Activated naive CD4-positive, alpha-beta T cell treated with anti-CD3 and anti-CD28 coated beads, Interleukin-2, amount 50 U/mL, for 72 hours (primary cell): ENCODE measurements around the gene KRT80. TPM values are rescaled to one million over a fixed set of nuclear protein-coding genes. Genes with fewer than 3 reads are reported as not detected.

ENCODE experiments used
- ATAC-seq, 2 donors: fragments of 150-1000 bp; cut with Tn5 transposase; 2 replicates each; pipeline ENCODE4 v1.10.0; 2021; ENCODE audit warnings: mild to moderate bottlenecking in 2 of 2, moderate library complexity in 2 of 2
- DNase-seq, 2 donors: peaks; one replicate each; pipeline ENCODE4 v3.0.0; 2021 to 2022; ENCODE audit warnings: low spot score in 2 of 2
- H3K27ac Mint-ChIP-seq, 2 donors: one replicate each; pipeline ENCODE4 v1.8.0; 2022; ENCODE audit warnings: mild to moderate bottlenecking in 2 of 2, mixed read lengths in 2 of 2
- H3K36me3 Mint-ChIP-seq, 2 donors: one replicate each; pipeline ENCODE4 v1.8.0; 2022; ENCODE audit warnings: mixed read lengths in 2 of 2
- H3K9me3 Mint-ChIP-seq, 2 donors: one replicate each; pipeline ENCODE4 v1.8.0; 2022; ENCODE audit warnings: mixed read lengths in 2 of 2
- total RNA-seq, 2 donors: library from RNA; stranded (reverse); gene quantifications; one replicate each; pipeline ENCODE4 v1.2.3, GENCODE V29; 2022

KRT80 gene
- total RNA-seq, 2 donors from 2014 or later, result not detected

DNA sequence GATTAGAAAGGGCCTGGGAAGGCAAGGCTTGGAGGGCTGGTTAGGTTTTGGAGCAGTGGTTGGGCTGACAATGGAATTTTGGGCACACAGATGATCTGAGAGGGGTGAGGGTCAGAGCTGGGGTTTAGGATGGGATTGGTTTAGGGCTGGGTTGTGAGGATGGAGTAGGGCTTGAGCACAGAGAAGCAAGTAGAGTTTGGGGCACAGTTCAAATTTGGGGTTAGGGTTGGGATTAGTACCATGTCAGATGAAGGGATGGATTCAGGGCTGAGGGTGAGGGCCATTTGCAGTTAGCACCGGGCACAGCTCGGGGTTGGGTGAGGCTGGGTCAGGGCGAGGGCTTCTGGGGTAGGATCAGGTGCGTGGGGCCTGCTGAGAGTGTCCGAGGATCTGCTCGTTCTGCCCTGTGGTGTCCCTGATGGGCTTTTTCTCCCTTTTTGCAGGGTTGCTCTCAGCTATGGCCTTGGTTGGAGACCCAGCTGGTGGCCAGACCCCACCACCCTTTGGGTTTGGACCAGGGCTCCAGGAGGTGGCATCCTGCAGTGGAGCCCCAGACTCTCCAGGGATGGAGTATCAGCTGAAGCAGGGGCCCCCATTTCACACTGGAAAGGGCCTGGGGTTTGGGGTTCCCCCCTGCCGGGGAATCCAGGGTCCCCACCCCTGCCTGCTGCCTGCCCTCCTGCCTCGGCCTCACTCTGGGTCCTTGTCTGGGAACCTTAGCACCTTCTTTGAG lies 45.6 kb downstream of the KRT80 start:
- peak overlapping the region in 1 of 2 donors; percentile 44 for H3K27ac Mint-ChIP-seq

DNA sequence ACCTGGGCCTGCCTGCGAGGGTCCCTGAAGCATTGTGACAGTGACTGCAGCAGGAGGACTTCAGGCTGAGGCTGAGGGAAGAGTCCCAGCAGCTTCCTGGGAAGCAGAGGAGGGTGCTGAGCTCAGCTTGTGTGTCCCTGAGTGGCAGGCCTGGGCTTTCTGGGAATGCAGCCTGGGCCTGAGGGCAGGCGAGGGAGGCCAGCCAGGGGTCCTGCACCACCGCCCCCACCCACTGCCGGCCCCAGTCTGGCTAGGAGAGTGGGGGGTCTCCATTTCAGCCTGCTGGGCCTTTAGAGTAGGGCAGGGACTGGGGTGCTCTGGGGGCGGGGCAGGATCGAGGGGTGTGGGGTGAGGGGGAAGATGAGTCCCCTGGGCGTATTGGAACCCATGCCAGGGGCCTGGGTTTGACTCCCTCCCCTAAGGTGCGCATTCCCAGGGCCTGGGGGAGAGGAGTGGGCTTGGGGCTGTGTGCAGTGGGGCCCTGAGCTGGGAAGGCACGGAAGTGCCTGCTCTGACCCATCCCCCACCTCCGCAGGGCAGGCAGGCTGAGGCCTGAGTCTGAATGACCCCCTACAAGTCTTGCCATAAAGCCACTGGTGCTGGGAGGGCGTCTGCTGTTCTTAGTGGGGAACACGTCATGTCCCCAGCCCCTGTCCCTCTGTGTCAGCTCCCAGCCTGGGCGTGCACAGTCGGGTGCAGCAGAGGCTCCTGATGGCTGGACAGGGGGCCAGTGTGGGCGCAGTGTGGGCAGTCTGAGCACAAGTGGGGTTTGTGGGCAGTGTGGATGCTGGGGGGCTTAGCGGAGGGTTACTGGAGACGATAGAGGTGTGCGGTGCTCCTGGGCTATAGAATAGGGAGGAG lies 46.4 kb downstream of the KRT80 start:
- H3K9me3 Mint-ChIP-seq, result no peaks in the 10 kb centered on the region
- no peaks in the 10 kb centered on the region for H3K36me3 Mint-ChIP-seq
- H3K27ac Mint-ChIP-seq, result peak overlapping the region in 1 of 2 donors; percentile 44
- ATAC-seq (no peak), DNase-seq (no peak)

More for the DNA sequence above, 45.6 kb downstream of the KRT80 start:
- no peaks in the 10 kb centered on the region for H3K9me3 Mint-ChIP-seq
- H3K36me3 Mint-ChIP-seq, result no peaks in the 10 kb centered on the region
- DNase-seq (no peak), ATAC-seq (no peak)

GRCh38 chr12:52144512-52145227 lies 47.1 kb downstream of the KRT80 start:
- H3K9me3 Mint-ChIP-seq, result no peaks in the 10 kb centered on the region
- H3K36me3 Mint-ChIP-seq, result no peaks in the 10 kb centered on the region
- no peak for ATAC-seq
- DNase-seq, result no peak
- no peak overlapping the region for H3K27ac Mint-ChIP-seq

DNA sequence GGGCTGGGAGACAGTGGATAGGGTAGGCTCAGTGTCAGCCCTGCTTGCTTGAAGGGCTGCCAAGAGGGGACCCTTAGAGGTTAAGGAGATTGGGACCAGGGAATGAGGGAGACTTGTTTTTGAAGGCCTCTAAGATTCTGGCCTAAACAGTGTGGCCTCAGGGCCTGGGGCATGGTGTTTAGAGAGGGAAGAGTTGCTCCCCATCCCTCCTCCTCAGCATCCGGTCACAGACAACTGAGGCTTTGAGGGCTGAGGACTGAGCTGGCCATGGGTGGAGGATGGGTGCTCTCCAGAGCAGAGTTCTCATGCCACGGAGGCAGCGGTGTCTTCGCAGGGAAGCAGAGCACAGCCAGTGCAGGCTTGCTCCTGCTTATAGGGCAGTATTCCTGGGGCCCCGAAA lies 49.4 kb downstream of the KRT80 start:
- Mint-ChIP-seq H3K27ac (no peak overlapping the region), H3K9me3 (no peaks in the 10 kb centered on the region), H3K36me3 (no peaks in the 10 kb centered on the region)
- ATAC-seq (no peak), DNase-seq (no peak)

DNA sequence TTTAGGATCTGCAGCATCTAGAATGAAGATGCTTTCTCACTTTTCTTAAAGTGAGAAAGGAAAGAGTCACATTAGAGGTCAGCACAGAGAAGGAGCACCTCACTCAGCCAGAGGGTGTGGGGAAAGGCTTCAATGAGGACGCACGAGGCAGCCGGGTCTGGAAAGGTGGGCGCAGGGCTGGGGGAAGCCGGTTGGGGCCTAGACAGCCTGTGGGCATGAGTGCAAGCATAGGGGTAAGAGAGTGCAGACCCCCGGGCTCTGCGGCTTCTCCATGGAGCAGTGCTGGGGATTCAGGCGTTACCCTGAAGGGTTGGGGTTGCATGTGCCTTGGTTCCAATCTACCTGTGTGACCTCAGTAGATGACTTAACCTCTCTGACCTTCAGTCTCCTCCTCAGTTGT lies 49.9 kb downstream of the KRT80 start:
- H3K9me3 Mint-ChIP-seq, result no peaks in the 10 kb centered on the region
- DNase-seq, result no peak

DNA sequence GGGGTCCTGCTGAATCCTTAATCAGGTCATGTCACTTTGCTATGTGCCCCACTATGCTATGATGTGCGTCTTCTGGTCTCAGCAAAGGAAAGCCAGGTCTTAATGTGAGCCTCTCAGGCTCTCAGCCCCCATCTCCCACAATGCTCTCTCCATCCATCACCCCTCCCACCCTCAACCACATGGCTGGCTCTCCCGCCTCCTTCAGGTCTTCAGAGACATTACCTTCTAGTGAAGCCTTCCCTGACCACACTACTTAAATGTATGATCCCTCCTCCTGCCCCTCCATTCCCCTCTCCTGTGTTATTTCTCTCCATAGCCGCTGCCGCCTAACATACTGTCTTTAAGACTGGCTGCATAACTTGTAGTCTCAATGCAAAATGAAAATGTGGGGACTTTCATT lies 50.5 kb downstream of the KRT80 start:
- no peak for DNase-seq
- Mint-ChIP-seq H3K27ac (no peak overlapping the region), H3K9me3 (no peaks in the 10 kb centered on the region), H3K36me3 (no peaks in the 10 kb centered on the region)
- no peak for ATAC-seq

More for the DNA sequence above, 49.9 kb downstream of the KRT80 start:
- Mint-ChIP-seq H3K27ac (no peak overlapping the region), H3K36me3 (no peaks in the 10 kb centered on the region)
- ATAC-seq, result no peak

DNA sequence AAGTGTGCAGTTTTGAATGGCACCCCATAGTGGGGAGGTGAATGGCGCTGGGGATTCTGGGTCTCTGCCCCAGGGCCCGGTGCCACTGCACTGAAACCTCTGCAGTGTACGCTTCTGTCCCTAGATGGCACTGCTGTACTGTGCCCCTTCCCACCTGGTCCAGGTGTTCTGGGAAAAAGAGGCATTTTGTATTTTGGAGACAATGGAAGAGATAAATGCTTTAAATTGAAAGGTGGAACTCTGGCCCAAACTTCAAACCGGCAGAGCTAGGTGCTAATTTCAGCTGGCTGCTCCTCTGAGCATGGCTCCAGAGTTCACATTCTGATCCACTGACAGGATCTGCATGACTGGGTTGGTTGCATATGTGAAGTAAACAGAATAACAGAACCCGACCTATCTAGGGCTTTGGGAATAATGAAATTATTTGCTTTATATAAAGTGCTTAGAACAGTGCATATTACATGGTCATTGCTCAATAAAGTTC lies 52.2 kb downstream of the KRT80 start:
- ATAC-seq (peak; percentile 56 to 84), DNase-seq (no peak)
- no peaks in the 10 kb centered on the region for H3K9me3 Mint-ChIP-seq
- H3K27ac Mint-ChIP-seq, result no peak overlapping the region
- no peaks in the 10 kb centered on the region for H3K36me3 Mint-ChIP-seq

GRCh38 chr12:52139147-52139546 lies 52.7 kb downstream of the KRT80 start:
- Mint-ChIP-seq H3K9me3 (no peaks in the 10 kb centered on the region), H3K36me3 (no peaks in the 10 kb centered on the region), H3K27ac (no peak overlapping the region)
- DNase-seq (no peak), ATAC-seq (no peak)

DNA sequence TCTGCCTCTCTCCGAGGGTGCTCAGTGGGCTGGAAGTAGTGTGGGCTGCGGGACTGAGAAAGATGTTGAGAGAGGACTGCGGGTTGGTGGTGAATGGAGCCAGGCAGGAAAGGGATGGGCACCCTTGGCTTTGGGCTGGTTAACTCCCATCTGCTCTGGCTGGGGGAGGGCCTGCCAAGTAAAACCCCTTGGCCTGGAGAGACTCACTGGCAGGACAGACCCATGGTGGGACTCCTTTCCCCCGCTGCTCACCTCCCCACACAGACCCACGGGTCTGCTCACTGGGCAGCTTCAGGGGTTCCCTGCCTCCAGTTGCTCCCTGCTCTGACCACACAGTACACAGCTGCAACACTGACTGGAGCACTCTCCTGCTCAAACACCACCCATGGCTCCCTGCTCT lies 54.1 kb downstream of the KRT80 start:
- Mint-ChIP-seq H3K27ac (no peak overlapping the region), H3K36me3 (no peaks in the 10 kb centered on the region), H3K9me3 (no peaks in the 10 kb centered on the region)
- no peak for ATAC-seq
- no peak for DNase-seq

DNA sequence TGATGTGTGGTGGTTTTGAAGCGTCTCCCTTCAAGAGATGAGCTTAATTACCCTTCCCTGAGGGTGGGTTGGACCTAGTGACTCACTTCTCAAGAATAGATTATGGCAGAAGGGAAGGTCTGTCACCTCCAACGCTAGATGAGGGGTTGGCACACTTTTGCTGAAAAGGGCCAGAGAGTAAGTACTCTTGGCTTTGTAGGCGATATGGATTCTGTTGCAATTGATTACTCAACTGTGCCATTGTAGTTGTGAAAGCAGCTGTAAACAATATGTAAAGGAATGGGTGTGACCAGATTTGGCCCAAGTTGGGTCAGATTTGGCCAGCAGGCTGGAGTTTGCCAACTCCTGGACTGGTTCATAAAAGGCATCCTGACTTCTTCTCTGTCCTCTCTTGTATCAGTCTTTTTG lies 59.1 kb downstream of the KRT80 start:
- no peaks in the 10 kb centered on the region for H3K9me3 Mint-ChIP-seq
- DNase-seq (no peak), ATAC-seq (no peak)
- H3K27ac Mint-ChIP-seq, result no peak overlapping the region
- H3K36me3 Mint-ChIP-seq, result no peaks in the 10 kb centered on the region

DNA sequence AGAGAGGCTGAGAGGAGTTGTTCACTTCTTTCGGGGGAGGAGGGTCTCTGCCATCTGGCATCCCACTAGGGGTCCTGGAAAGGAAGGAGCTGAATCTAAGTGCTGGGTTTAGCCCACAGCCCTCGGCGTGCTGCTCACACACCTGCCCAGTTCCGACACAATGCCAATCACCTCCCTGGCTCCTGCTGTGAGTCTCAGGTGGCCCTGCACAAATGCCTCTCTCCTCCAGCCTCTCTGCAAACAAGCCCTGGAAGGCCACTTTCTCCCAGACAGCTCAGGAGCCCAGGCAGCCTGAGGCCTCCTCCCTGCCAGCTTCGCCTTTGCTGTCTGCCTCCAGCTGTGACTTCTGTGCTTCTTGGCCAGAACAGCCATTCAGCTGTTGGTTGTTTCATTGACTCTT lies 61.1 kb downstream of the KRT80 start:
- ATAC-seq (no peak), DNase-seq (no peak)
- no peaks in the 10 kb centered on the region for H3K36me3 Mint-ChIP-seq
- H3K27ac Mint-ChIP-seq, result no peak overlapping the region
- H3K9me3 Mint-ChIP-seq, result no peaks in the 10 kb centered on the region

DNA sequence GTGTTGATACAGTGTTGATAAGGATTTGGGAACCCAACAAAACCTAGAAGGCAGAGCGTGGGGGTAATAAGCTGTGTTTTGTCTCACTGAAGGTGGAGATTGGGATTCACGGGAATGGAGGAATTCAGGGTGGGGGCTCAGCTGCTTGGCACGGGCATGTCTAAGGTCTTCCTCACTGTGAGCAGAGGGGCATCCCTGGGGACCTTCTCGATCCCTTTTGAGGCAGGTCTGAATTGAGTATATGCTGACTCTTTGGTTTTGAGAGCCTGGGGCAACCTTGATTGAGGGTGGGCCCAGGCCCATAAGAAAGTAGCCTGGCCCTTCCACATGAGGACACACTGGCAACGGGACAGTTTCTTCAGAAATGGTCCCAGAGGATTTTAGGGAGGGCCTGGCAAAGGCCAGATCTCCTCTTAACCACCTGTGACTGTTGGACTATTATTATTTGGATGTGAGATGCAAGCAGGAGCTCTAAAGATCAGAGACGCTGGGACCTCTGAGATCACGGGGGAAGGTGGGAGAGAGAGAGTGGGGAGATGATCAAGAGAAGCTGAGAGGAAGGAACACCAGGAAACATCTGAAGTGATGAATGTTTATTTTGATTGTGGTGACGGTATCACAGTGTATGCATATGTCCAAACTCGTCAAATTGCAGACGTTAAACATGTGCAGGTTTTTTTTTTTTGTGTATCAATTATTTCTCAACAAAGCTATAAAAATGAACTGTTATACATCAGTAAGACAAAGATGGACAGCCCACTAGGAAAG lies 63.9 kb downstream of the KRT80 start:
- no peak for ATAC-seq
- H3K27ac Mint-ChIP-seq, result no peak overlapping the region
- DNase-seq, result no peak
- H3K36me3 Mint-ChIP-seq, result no peaks in the 10 kb centered on the region
- no peaks in the 10 kb centered on the region for H3K9me3 Mint-ChIP-seq

DNA sequence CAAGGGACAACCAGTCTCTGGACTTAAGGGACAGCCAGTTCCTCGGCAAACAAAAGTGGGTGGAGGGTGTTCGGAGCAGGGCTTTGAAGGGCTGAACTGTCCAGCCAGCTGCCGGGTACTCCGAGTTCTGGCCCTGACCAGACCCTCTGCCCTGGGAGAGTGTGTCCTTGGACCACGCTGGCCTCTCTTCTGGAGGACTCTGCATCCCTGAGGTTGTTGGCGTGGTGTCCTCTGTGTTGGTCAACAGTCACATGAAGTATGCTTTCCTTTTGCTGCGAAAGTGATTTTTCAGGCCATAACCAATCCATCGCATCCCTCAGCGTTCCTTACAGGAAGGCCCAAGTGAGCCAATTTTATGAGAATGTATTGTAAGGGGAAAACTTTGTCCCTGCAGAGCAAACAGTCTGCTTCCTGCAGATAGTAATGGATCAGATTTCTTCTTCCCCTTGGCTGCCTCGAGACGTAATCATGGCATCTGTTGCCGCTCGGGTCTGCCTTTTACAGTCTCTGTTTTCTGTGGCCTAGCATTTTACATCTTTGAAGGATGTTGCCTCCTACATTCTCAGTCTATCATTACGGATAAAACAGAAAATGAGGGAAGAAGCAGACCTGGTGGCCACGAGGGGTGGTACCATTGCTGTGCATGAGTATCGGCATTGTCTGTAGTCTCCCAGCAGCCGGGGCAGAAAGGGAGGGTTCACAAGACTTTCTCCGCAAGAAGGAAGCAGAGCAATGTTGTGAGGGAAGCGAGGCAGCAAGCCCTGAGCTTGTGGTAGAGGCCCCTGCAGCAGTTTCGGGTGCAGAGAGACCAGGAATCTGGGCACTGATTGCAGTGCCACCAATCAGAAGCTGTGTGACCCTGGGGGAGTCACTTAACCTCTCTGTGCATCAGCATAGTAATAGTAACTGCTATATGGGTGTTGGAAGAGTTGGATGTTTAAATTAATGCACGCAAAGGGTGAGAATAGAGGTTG lies 64.9 kb downstream of the KRT80 start:
- H3K36me3 Mint-ChIP-seq, result no peaks in the 10 kb centered on the region
- no peak overlapping the region for H3K27ac Mint-ChIP-seq
- H3K9me3 Mint-ChIP-seq, result no peaks in the 10 kb centered on the region
- ATAC-seq, result no peak
- DNase-seq, result no peak

- H3K27ac Mint-ChIP-seq, result no peak overlapping the region
- no peaks in the 10 kb centered on the region for H3K36me3 Mint-ChIP-seq
- DNase-seq (no peak), ATAC-seq (no peak)
- H3K9me3 Mint-ChIP-seq, result no peaks in the 10 kb centered on the region
Measured at GRCh38 chr12:52126050-52126604, 65.7 kb downstream of the KRT80 start.

DNA sequence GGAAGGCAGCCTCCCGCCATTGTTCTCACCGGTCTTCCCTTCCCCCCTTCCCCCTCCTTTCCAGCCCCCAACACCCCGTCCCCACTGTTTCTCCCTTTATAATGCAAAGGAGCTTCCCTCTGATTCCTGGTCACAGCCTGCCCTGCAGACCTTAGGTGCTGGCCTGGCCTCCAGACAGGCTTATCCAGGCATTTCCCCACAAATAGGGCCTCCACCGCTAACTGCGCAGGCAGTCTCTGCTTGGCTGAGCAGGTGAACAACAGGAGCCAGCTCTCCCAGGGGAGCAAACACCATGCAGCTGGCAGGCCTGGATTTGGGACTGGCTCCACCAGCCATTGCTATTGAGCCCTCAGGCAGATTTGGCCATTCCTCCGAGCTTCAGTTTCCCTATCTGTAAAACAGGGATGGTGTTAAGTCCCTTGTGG lies 66.3 kb downstream of the KRT80 start:
- no peak overlapping the region for H3K27ac Mint-ChIP-seq
- no peak for ATAC-seq
- DNase-seq, result no peak
- H3K9me3 Mint-ChIP-seq, result no peaks in the 10 kb centered on the region
- no peaks in the 10 kb centered on the region for H3K36me3 Mint-ChIP-seq
